SK-N-MC (cell line): Measurements from ENCODE around the gene BRAF.

Experiments used
- EZH2 ChIP-seq: fragments of 200-600 bp; sonication (generic); IDR thresholded peaks from one replicate; pipeline ENCODE4 v1.6.1; 2017; ENCODE audit warnings: antibody characterized with exemption
- FOXP2 ChIP-seq: optimal IDR thresholded peaks from 2 replicates; pipeline ENCODE3; 2011; ENCODE audit warnings: mild to moderate bottlenecking, moderate library complexity; ENCODE audit not compliant: insufficient read depth; ENCODE audit errors: extremely low read length, control extremely low read depth
- POLR2AphosphoS5 ChIP-seq: IDR thresholded peaks from 2 replicates; pipeline ENCODE4 v1.6.1; 2012; ENCODE audit warnings: mild to moderate bottlenecking, low read depth, low read length, borderline replicate concordance

- TF ChIP-seq POLR2AphosphoS5 (no peak), EZH2 (no peak), FOXP2 (no peak)
Observed at GRCh38 chr7:140917258-140917657, 7.5 kb downstream of the BRAF start.
